Stimulated activated CD8-positive, alpha-beta memory T cell treated with anti-CD3 and anti-CD28 coated beads, Interleukin-12 subunit alpha, Interleukin-12 subunit beta, amount 100 ng/mL, for 24 hours (primary cell): ENCODE data around the gene DYNC1LI1.
A peak's percentile ranks its signal among the peaks of the same experiment; 100 is the strongest.

ENCODE experiments used
- DNase-seq: peaks from one replicate; pipeline ENCODE4 v3.0.0-alpha.2; 2020; ENCODE audit errors: extremely low read depth

The DYNC1LI1 gene

DNA sequence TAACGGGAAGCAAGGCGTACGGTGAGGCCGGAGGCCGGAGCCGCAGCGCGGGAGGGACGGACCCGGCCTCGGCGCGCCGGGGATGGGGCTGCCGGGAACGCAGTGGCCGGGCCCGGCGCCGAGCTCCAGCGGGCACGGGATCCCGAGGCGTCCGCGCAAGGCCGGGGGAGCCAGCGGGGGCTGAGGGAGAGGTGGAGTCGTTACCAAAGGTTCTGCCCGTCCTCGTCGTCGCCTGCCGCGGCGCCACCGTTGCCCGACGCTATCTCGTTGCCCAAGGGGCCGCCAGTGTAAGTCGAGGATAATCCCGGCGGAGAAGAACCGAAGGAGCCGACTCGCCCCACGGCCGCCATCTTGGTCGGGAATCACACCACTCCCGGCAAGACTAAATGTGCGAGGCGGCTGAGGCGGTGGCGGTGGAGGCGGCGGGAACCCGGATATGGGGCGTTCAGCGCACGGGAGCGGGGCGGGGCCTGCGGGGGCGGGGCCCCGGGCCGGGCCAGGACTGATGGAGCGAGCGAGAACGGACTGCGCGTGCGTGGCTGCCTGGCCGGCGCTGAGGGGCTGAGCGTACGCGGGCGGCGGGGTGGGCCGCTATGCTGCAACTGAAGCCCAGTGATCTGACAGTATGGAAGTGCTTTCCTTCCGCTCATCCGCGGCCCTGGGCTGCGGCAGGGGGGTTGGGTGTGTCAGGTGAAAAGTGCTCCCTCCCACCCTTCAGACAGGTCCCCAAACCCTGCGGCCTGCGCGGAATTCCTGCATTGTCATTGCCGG lies at the start of gene DYNC1LI1:
Gene DYNC1LI1, minus strand, starts transcription at position 438 of the 771 bp plus-strand sequence. Its CDS starts 88 bp downstream, at position 350.
- DNase-seq: peak; percentile 89

DNA sequence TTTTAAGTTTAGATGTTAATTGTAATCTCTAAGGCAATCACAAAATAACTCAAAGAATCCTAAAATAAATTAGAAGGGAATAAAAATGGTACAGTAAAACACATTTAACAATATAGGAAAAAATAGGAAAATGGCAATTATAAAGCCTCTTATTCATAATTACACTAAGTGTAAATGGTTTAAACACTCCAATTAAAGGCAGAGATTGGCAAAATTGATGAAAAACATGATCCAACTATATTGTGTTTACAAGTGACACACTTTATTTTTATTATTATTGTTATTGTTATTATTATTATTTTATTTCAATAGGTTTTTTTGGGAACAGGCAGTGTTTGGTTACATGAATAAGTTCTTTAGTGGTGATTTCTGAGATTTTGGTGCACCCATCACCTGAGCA lies 48.7 kb upstream of the DYNC1LI1 start:
- no peak for DNase-seq

GRCh38 chr3:32616267-32616962 lies 45.8 kb upstream of the DYNC1LI1 start:
- no peak for DNase-seq

DNA sequence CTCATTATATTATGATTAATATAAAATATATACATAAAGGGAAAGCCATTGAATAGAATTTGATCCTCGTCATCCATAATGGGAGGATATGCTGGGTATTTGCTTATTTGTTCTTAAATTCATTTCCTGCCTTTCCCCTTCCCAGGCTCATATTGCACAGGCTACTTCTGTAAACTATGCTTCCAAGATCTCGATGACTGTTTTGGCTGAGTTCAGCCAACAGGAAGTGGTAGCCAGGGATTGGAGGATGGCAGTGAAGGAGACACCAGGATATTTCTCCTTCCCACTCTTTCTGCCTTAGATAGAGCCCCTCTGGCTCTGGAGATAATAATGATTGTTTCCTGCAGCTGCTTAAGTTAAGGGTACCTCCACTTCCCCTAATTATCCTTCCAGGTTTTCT lies 44.3 kb upstream of the DYNC1LI1 start:
- DNase-seq: no peak

- no peak for DNase-seq
These were observed 42.5 kb upstream of the DYNC1LI1 start for GRCh38 chr3:32613183-32613582.

DNA sequence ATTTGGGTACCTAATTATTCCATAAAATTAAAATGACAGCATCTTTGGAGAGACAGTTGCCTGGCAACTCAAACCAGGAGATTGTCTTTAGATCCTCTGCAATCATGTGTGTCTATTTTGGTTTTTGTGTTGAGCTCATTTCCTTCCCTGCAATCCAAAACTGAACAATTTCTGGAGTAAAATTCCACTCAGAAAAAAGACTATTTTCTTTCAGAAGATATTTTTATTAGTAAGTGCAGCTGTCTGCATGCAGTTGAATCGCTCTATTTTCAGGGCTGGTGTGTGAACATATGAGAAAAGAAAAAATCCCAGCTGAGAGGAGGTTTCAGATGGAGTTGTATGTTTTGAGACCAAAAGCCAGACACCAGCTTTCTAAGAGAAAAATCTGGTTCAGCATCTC lies 41.9 kb upstream of the DYNC1LI1 start:
- DNase-seq: no peak

- no peak for DNase-seq
These were observed 36.9 kb upstream of the DYNC1LI1 start for GRCh38 chr3:32607522-32607921.

DNA sequence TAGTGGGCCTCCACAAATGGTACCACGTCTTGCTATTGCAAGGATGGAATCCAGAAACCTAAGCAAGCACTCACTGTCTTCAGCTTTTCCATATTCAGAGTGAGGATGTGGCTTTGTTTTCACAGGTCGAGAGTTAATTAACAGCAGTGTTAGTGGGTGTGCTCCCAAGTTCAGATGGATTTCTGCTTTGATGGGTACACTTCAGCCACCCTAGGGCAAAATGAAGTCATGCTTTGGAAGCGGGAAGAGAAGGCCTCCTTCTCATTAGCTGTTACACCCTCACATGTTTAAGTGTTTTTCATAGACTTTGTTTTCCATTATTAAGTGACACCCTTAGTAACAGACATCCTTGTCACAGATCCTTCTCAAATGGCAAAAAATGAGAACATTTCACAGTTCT lies 36.3 kb upstream of the DYNC1LI1 start:
- no peak for DNase-seq

DNA sequence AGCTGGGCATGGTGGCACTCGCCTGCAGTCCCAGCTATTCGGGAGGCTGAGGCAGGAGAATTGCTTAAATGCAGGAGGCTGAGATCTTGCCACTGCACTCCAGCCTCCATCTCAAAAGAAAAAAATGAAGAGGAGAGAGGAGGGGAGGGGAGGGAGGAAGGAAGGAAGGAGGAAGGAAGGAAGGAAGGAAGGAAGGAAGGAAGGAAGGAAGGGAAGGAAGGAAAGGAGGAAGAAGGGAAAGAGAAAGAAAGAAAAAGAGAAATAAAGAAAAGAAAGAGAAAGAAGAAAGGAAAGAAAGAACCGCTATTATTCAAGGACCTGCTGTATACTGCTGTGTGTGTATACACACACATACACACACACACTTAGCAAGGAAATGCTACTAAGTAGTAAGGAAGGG lies 35.6 kb upstream of the DYNC1LI1 start:
- no peak for DNase-seq

DNA sequence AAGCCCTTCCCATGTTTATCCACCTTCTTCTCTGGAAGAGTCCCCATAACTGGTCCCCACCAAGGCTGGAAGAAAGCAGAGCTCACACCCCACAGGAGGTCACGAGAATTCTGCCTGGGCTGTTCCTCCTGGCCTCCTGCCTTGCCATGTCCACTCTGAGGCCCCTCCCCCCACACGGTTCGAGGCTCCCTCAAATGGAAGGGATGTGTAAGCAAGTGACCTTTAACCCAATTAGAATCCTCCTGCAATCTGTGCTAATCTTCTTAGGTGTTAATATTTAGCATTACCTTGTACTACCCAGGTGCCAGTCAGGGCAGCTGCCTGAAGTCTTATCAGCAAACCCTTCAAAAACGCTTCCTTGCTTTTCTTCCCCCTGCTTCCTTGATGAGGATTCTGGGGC lies 32.4 kb upstream of the DYNC1LI1 start:
- no peak for DNase-seq

DNA sequence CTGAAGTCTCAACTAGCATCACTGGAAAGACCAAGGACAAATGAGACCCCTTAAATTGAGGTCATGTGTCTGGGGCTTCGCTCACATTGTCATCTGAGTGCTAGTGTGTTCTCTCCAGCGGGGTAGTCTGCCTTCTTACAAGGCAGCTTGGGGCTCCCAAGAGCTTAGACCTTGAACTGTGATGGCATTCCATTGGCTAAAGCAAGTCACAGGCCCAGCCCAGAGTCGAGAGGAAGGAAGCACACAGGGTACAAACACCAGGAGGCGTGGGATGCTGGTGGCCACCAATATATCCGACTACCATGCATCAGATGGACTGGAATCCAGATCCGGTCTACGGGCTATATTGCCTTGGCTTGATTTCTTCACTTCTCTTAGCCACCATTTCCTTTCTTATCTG lies 31.5 kb upstream of the DYNC1LI1 start:
- no peak for DNase-seq

GRCh38 chr3:32601722-32602121 lies 31.1 kb upstream of the DYNC1LI1 start:
- no peak for DNase-seq

DNA sequence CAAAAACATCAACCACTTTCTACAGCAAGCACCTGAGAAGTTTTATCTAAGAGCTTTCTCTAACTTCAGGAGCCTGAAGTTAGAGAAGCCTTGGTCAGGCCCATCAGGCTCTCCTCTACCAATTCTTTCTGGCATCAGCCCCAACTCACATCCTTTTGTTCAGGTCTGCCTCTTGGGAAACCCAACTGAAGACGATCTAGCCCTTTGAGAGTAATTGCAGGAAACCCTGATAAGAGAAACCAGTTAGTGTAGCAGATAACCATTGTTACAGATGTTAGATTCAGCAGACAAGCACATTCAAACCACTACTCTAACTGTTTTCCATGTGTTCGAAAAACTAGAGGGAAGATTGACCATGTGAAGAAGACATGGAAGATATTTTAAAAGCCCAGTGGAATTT lies 27.0 kb upstream of the DYNC1LI1 start:
- DNase-seq: no peak

GRCh38 chr3:32596909-32597369 lies 26.3 kb upstream of the DYNC1LI1 start:
- DNase-seq: no peak

DNA sequence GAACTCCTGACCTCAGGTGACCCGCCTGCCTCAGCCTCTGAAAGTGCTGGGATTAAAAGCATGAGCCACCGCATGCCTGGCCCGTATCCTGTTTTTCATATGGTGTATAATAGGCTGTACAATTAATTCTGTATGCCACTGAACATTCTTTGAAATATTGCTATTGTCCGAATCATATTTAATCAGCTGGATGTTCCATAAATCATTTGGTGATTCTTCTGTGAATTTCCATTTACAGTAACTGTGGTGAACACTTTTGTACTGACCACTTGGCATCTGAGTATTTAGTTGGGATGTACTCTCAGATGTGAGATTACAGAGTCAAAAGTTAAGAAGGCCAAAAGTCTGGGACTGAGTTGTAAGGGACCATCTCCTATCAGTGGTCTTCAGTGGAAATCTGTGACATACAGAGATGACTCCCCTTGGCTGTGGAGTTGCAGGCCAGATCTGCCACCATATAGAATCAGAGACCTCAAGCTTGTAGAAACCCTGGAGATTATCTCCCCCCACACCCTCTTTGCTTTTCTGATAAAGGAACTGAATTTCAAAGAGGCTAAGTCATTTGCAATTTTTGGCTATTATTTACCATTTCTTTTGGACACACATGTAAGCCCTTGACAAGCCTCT lies 25.7 kb upstream of the DYNC1LI1 start:
- DNase-seq: no peak

GRCh38 chr3:32595323-32595722 lies 24.7 kb upstream of the DYNC1LI1 start:
- no peak for DNase-seq

DNA sequence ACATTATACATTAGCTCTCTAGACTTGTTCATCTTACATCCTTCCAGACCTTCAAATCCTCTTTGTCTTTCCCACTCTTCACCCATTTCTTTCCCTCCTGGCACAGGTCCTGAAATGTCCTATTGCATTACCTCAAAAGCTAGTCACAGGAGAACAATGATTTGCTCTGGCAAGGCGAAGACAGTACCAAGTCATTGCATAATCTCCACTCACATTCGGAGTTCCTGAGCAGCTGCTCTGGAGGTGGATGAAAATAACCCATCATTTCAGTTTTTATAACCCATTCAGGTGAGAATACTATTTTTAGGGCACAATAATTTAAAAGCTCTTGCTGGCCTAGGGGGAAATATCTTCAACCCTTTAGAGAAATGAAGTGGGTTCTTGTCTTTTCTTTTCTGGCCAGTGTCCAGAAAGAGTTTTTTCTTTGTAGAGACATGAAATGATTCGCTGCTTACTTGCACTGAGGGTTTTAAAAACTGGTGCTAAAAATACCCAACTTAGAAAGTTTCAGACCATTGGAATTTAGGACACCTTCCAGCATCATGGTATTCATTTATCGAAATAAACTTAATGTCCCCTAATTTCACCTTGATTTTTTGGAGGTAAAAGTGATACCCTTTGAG lies 23.4 kb upstream of the DYNC1LI1 start:
- no peak for DNase-seq

GRCh38 chr3:32592696-32593353 lies 22.2 kb upstream of the DYNC1LI1 start:
- DNase-seq: no peak

DNA sequence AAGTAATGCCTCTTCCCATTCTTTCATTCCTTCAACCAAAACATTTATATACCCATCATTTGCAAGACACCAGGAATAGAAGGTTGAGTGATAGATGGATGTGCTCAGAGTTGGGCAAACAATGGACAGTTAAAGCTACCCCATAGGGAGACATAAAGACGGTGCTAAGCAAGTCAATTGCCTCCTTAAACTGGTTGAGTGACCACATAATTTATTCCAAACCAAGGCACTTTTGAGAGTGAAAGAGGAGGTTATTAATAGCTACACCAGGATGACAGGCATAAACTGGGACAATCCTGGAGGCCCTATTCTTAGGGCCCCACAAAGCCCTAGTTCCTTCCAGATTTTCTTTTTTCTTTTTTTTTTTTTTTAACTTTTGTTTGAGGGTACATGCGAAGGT lies 21.4 kb upstream of the DYNC1LI1 start:
- no peak for DNase-seq

DNA sequence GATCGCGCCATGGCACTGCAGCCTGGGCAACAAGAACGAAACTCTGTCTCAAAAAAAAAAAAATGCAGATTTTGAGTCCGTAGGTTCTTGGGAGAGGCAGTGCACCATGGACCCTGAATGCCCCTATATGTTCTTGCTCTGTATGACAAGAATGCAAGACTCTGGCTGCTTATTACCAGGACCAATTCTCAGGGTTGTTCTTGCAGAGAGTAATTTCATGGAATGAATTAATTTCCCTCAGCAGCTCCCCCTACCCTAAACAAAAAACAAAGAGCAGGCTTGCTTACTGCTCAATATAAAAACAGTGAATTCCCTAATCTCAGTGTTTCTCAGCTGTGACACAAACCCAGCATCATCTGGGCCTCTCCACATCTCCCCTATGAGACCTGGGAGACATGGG lies 20.5 kb upstream of the DYNC1LI1 start:
- no peak for DNase-seq

GRCh38 chr3:32586356-32586755 lies 15.7 kb upstream of the DYNC1LI1 start:
- no peak for DNase-seq

DNA sequence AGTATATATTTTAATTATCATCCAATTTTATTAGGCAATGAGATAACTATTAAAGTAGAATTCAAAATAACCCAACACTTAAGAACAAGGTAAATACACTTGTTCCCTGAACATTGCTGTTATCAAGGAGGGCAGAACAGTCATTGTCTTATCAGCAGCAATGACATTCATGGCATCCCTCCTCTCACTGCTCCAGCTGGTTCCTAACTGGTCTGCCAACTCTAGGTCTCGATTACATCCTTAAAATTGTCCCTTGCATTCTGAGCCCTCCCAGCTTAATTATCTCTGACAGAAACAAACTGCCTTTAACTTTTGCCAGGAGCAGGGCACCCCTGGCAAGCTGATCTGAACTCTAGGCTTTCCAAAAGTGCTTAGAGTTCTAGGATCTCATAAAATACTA lies 14.0 kb upstream of the DYNC1LI1 start:
- no peak for DNase-seq
